HepG2 (cell line): ENCODE data around the gene SLC5A5. TPM values are rescaled to one million over a fixed set of nuclear protein-coding genes. Genes with fewer than 3 reads are reported as not detected.

ENCODE experiments used
- ARNT ChIP-seq: fragments of 450-650 bp; IDR thresholded peaks from 2 replicates; pipeline ENCODE4 v1.6.1; 2017
- ATAD3A ChIP-seq: sonication (generic); formaldehyde crosslinking; IDR thresholded peaks from 2 replicates; pipeline ENCODE4 v1.4.0; 2020; ENCODE audit warnings: missing genetic modification reagents
- ATF1 ChIP-seq: IDR thresholded peaks from 2 replicates; pipeline ENCODE4 v1.6.1; 2016; ENCODE audit warnings: mild to moderate bottlenecking, control low read depth
- CAMTA2 ChIP-seq: sonication (generic); formaldehyde crosslinking; IDR thresholded peaks from 2 replicates; pipeline ENCODE4 v1.4.0; 2020; ENCODE audit warnings: mild to moderate bottlenecking, missing genetic modification reagents, borderline replicate concordance
- EED ChIP-seq: sonication (generic); formaldehyde crosslinking; IDR thresholded peaks from 2 replicates; pipeline ENCODE4 v1.5.0; 2020; ENCODE audit warnings: mild to moderate bottlenecking, missing genetic modification reagents
- ELF3 ChIP-seq: IDR thresholded peaks from 2 replicates; pipeline ENCODE4 v1.6.1; 2016; ENCODE audit warnings: missing genetic modification reagents, missing compliant biosample characterization
- HOXA3 ChIP-seq: sonication (generic); formaldehyde crosslinking; IDR thresholded peaks from 2 replicates; pipeline ENCODE4 v1.5.0; 2020; ENCODE audit warnings: missing genetic modification reagents
- MLXIP ChIP-seq: sonication (generic); formaldehyde crosslinking; IDR thresholded peaks from 2 replicates; pipeline ENCODE4 v1.9.0; 2021; ENCODE audit warnings: missing genetic modification reagents, borderline replicate concordance
- PAWR ChIP-seq: sonication (generic); formaldehyde crosslinking; IDR thresholded peaks from 2 replicates; pipeline ENCODE4 v1.4.0; 2020; ENCODE audit warnings: missing genetic modification reagents, mild to moderate bottlenecking, borderline replicate concordance
- POGZ ChIP-seq: sonication (generic); formaldehyde crosslinking; IDR thresholded peaks from 2 replicates; pipeline ENCODE4 v1.4.0; 2020; ENCODE audit warnings: mild to moderate bottlenecking, missing genetic modification reagents
- RFX1 ChIP-seq: fragments of 450-650 bp; IDR thresholded peaks from 2 replicates; pipeline ENCODE4 v1.6.1; 2017
- THAP7 ChIP-seq: sonication (generic); formaldehyde crosslinking; IDR thresholded peaks from 2 replicates; pipeline ENCODE4 v1.8.1; 2023; ENCODE audit warnings: mild to moderate bottlenecking, missing genetic modification reagents
- ZNF10 ChIP-seq: sonication (generic); formaldehyde crosslinking; IDR thresholded peaks from 2 replicates; pipeline ENCODE4 v1.4.0; 2020; ENCODE audit warnings: mild to moderate bottlenecking, low read depth, missing genetic modification reagents, borderline replicate concordance
- ZNF260 ChIP-seq: sonication (generic); formaldehyde crosslinking; IDR thresholded peaks from 2 replicates; pipeline ENCODE4 v1.4.0; 2020; ENCODE audit warnings: missing genetic modification reagents, low read depth, mild to moderate bottlenecking, borderline replicate concordance
- ZNF343 ChIP-seq: sonication (generic); formaldehyde crosslinking; IDR thresholded peaks from 2 replicates; pipeline ENCODE4 v1.4.0; 2020; ENCODE audit warnings: mild to moderate bottlenecking, missing genetic modification reagents
- ZNF546 ChIP-seq: sonication (generic); formaldehyde crosslinking; conservative IDR thresholded peaks from 2 replicates; pipeline ENCODE4 v1.8.1; 2023; ENCODE audit warnings: mild to moderate bottlenecking, missing genetic modification reagents
- ZNF564 ChIP-seq: sonication (generic); formaldehyde crosslinking; IDR thresholded peaks from 2 replicates; pipeline ENCODE4 v1.8.1; 2023; ENCODE audit warnings: mild to moderate bottlenecking, missing genetic modification reagents
- ZNF569 ChIP-seq: sonication (generic); formaldehyde crosslinking; IDR thresholded peaks from 2 replicates; pipeline ENCODE4 v1.5.0; 2020; ENCODE audit warnings: mild to moderate bottlenecking, missing genetic modification reagents, moderate library complexity, borderline replicate concordance
- ZNF619 ChIP-seq: sonication (generic); formaldehyde crosslinking; IDR thresholded peaks from 2 replicates; pipeline ENCODE4 v1.4.0; 2020; ENCODE audit warnings: mild to moderate bottlenecking, missing genetic modification reagents
- ZNF672 ChIP-seq: sonication (generic); formaldehyde crosslinking; IDR thresholded peaks from 2 replicates; pipeline ENCODE4 v1.8.1; 2022; ENCODE audit warnings: missing genetic modification reagents
- ZSCAN9 ChIP-seq: IDR thresholded peaks from 2 replicates; pipeline ENCODE4 v1.6.1; 2016; ENCODE audit warnings: borderline replicate concordance
- polyA plus RNA-seq, 8 experiments: library from polyadenylated mRNA; depleted of rRNA in 3 of 8; stranded (reverse) in 7 of 8; unstranded in 1 of 8; fragments of >200 nt; fragmentation: Illumina TruSeq in 4 of 8; extraction: Trizol in 4 of 8; gene quantifications; 2 replicates each; pipeline versions ENCODE4 v1.2.1 to v1.2.3, GENCODE V29; 2011 to 2016; ENCODE audit warnings: low read depth in 4 of 8, missing spikeins in 1 of 8, mixed read lengths in 1 of 8; ENCODE audit not compliant: insufficient read depth in 1 of 8
- total RNA-seq, 5 experiments: library from RNA; depleted of rRNA; stranded (reverse); fragments of >200 nt; fragmentation: Illumina TruSeq; extraction: Trizol; gene quantifications; 2 replicates each; pipeline ENCODE4 v1.2.3, GENCODE V29; 2016; ENCODE audit warnings: low read depth in 1 of 5
- TF ChIP-seq, protein P1 (sequence below): sonication (generic); formaldehyde crosslinking; IDR thresholded peaks from 2 replicates; pipeline ENCODE4 v1.4.0; 2020; ENCODE audit warnings: missing genetic modification reagents
- TF ChIP-seq, protein P2 (sequence below): sonication (generic); formaldehyde crosslinking; IDR thresholded peaks from 2 replicates; pipeline ENCODE4 v1.8.1; 2022; ENCODE audit warnings: low read depth, mild to moderate bottlenecking, missing genetic modification reagents

SLC5A5 gene
- total and polyA plus RNA-seq, 2 of the 13 experiments (the other 11 are each of a cell fraction or from before 2014, with no cell fraction given), result not detected

DNA sequence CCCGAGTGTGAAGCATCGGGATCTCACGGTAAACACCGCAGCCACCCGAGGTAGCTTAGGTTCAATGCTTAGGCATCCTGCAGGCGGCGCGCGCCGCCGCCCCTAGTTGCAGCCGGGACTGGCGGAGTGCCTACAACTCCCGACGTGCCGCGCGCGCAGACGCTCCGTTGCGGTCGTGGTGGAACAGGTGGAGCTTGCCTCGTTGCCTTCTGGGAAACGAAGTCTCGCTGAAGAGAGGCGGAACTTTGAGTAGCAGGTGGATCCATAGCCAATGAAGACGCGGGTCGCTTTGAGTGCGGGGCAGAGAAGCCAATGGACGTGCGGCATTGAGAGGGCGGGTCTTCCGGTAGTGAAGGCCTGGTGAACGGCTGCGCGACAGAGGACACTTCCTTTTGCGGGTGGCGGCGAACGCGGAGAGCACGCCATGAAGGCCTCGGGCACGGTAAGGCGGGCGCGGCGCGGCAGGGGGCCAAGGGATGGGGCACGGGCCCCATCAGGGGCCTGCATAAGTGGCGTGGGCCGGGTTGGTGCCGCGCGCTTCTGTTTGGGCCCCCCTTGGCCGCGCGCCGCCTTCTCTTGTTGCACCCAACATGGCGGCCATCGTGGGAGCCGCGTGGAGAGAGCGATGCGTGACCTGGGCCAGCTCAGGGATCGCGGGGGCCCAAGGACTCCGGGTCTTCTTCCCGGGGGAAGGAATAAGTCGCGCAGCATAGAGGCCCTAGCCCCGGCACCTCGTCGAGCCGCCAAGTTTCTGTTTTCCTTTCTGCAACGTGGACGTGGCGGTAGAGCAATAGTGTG lies 12.0 kb upstream of the SLC5A5 start, which contains the start of gene RPL18A (continued):
- TF ChIP-seq ZNF10 (no peak), ATAD3A (CRISPR knock-in tag) (no peak), ZNF672 (CRISPR knock-in tag) (no peak), ZNF619 (CRISPR knock-in tag) (peak; percentile 68; the same call in 1 of the 2 replicates), ELF3 (peak; percentile 88), HOXA3 (CRISPR knock-in tag) (peak; percentile 84), ZNF546 (CRISPR knock-in tag) (no peak), ZNF343 (CRISPR knock-in tag) (peak; percentile 39; the same call in 1 of the 2 replicates), EED (no peak), ZNF569 (CRISPR knock-in tag) (no peak), THAP7 (CRISPR knock-in tag) (no peak), CAMTA2 (CRISPR knock-in tag) (no peak), ARNT (no peak), MLXIP (CRISPR knock-in tag) (no peak), ZNF564 (CRISPR knock-in tag) (no peak), ATF1 (CRISPR knock-in tag) (no peak), PAWR (CRISPR knock-in tag) (no peak), ZSCAN9 (peak; percentile 42; the same call in 1 of the 2 replicates), POGZ (CRISPR knock-in tag) (no peak), RFX1 (no peak), ZNF260 (no peak)
- TF ChIP-seq, protein P1, sequence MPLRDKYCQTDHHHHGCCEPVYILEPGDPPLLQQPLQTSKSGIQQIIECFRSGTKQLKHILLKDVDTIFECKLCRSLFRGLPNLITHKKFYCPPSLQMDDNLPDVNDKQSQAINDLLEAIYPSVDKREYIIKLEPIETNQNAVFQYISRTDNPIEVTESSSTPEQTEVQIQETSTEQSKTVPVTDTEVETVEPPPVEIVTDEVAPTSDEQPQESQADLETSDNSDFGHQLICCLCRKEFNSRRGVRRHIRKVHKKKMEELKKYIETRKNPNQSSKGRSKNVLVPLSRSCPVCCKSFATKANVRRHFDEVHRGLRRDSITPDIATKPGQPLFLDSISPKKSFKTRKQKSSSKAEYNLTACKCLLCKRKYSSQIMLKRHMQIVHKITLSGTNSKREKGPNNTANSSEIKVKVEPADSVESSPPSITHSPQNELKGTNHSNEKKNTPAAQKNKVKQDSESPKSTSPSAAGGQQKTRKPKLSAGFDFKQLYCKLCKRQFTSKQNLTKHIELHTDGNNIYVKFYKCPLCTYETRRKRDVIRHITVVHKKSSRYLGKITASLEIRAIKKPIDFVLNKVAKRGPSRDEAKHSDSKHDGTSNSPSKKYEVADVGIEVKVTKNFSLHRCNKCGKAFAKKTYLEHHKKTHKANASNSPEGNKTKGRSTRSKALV, result 0 out of 2 replicates have a peak, but pooled peaks have one; percentile 14
- TF ChIP-seq, protein P2, sequence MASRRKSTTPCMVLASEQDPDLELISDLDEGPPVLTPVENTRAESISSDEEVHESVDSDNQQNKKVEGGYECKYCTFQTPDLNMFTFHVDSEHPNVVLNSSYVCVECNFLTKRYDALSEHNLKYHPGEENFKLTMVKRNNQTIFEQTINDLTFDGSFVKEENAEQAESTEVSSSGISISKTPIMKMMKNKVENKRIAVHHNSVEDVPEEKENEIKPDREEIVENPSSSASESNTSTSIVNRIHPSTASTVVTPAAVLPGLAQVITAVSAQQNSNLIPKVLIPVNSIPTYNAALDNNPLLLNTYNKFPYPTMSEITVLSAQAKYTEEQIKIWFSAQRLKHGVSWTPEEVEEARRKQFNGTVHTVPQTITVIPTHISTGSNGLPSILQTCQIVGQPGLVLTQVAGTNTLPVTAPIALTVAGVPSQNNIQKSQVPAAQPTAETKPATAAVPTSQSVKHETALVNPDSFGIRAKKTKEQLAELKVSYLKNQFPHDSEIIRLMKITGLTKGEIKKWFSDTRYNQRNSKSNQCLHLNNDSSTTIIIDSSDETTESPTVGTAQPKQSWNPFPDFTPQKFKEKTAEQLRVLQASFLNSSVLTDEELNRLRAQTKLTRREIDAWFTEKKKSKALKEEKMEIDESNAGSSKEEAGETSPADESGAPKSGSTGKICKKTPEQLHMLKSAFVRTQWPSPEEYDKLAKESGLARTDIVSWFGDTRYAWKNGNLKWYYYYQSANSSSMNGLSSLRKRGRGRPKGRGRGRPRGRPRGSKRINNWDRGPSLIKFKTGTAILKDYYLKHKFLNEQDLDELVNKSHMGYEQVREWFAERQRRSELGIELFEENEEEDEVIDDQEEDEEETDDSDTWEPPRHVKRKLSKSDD (CRISPR knock-in tag), result 0 out of 2 replicates have a peak, but pooled peaks have one; percentile 42
